ENCODE results near the gene REEP1.

GRCh38 chr2:86260978-86261377 is 76.4 kb downstream of the REEP1 start:
- no peak for TF ChIP-seq POLR2AphosphoS5 (IDR thresholded peaks at IDR 0.05)
- TF ChIP-seq CTCF (IDR thresholded peaks at IDR 0.05): no peak
